ENCODE results near the gene KLC1.

The KLC1 gene

GRCh38 chr14:103731916-103732867 lies 103.2 kb downstream of the KLC1 start:
- H3K9me2 ChIP-seq (replicated peaks; ENCODE audit: control insufficient read depth, low read length): no peaks in the 10 kb centered on the region
- H3K27ac ChIP-seq (ENCODE audit: low read depth, low read length): no peak overlapping the region
- TF ChIP-seq EZH2phosphoT487 (IDR thresholded peaks at IDR 0.05; ENCODE audit: borderline replicate concordance, low read length): no peak
- TF ChIP-seq, protein P1, sequence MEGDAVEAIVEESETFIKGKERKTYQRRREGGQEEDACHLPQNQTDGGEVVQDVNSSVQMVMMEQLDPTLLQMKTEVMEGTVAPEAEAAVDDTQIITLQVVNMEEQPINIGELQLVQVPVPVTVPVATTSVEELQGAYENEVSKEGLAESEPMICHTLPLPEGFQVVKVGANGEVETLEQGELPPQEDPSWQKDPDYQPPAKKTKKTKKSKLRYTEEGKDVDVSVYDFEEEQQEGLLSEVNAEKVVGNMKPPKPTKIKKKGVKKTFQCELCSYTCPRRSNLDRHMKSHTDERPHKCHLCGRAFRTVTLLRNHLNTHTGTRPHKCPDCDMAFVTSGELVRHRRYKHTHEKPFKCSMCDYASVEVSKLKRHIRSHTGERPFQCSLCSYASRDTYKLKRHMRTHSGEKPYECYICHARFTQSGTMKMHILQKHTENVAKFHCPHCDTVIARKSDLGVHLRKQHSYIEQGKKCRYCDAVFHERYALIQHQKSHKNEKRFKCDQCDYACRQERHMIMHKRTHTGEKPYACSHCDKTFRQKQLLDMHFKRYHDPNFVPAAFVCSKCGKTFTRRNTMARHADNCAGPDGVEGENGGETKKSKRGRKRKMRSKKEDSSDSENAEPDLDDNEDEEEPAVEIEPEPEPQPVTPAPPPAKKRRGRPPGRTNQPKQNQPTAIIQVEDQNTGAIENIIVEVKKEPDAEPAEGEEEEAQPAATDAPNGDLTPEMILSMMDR (IDR thresholded peaks at IDR 0.05; ENCODE audit: low read depth, low read length, poor library complexity, severe bottlenecking): no peak
- H4K20me1 ChIP-seq (ENCODE audit: control insufficient read depth, insufficient read depth, low read depth, low read length): no peaks in the 10 kb centered on the region
- no peaks in the 10 kb centered on the region for H3K79me2 ChIP-seq (ENCODE audit: control insufficient read depth, low read length)
- no peak overlapping the region for H3K4me2 ChIP-seq (ENCODE audit: low read length)
- peaks cover 26% of the 10 kb centered on the region for H3K36me3 ChIP-seq (ENCODE audit: control insufficient read depth, low read length)
- no peak overlapping the region for H3K4me3 ChIP-seq (ENCODE audit: low read length)
- H3K27me3 ChIP-seq (ENCODE audit: control insufficient read depth, low read length): no peaks in the 10 kb centered on the region
- no peaks in the 10 kb centered on the region for H3K9me3 ChIP-seq (ENCODE audit: control insufficient read depth, insufficient read depth, low read length)
- no peaks in the 10 kb centered on the region for H3F3A ChIP-seq (ENCODE audit: control insufficient read depth, insufficient read depth)
- no peaks in the 10 kb centered on the region for H3K4me1 ChIP-seq (ENCODE audit: control insufficient read depth, low read length)

- no peaks in the 10 kb centered on the region for H3K27me3 ChIP-seq (ENCODE audit: control insufficient read depth, low read length)
- no peaks in the 10 kb centered on the region for H3F3A ChIP-seq (ENCODE audit: control insufficient read depth, insufficient read depth)
- H3K9me2 ChIP-seq (replicated peaks; ENCODE audit: control insufficient read depth, low read length): no peaks in the 10 kb centered on the region
- H3K4me3 ChIP-seq (ENCODE audit: low read length): no peak overlapping the region
- no peaks in the 10 kb centered on the region for H4K20me1 ChIP-seq (ENCODE audit: control insufficient read depth, insufficient read depth, low read depth, low read length)
- H3K79me2 ChIP-seq (ENCODE audit: control insufficient read depth, low read length): no peaks in the 10 kb centered on the region
- no peak for TF ChIP-seq EZH2phosphoT487 (IDR thresholded peaks at IDR 0.05; ENCODE audit: borderline replicate concordance, low read length)
- TF ChIP-seq, protein P1 (IDR thresholded peaks at IDR 0.05; ENCODE audit: low read depth, low read length, poor library complexity, severe bottlenecking): no peak
- no peaks in the 10 kb centered on the region for H3K4me1 ChIP-seq (ENCODE audit: control insufficient read depth, low read length)
- H3K27ac ChIP-seq (ENCODE audit: low read depth, low read length): no peak overlapping the region
- H3K4me2 ChIP-seq (ENCODE audit: low read length): no peak overlapping the region
- no peaks in the 10 kb centered on the region for H3K9me3 ChIP-seq (ENCODE audit: control insufficient read depth, insufficient read depth, low read length)
- H3K36me3 ChIP-seq (ENCODE audit: control insufficient read depth, low read length): peaks cover 26% of the 10 kb centered on the region
These were observed 104.0 kb downstream of the KLC1 start for GRCh38 chr14:103732868-103733620.

- Histone ChIP-seq H3K4me2 (ENCODE audit: low read length) (no peak overlapping the region), H3K4me1 (ENCODE audit: control insufficient read depth, low read length) (no peaks in the 10 kb centered on the region), H3K27ac (ENCODE audit: low read depth, low read length) (no peak overlapping the region), H3K79me2 (ENCODE audit: control insufficient read depth, low read length) (no peaks in the 10 kb centered on the region), H3K4me3 (ENCODE audit: low read length) (no peak overlapping the region), H3K9me3 (ENCODE audit: control insufficient read depth, insufficient read depth, low read length) (no peaks in the 10 kb centered on the region), H3K9me2 (replicated peaks; ENCODE audit: control insufficient read depth, low read length) (no peaks in the 10 kb centered on the region), H3K27me3 (ENCODE audit: control insufficient read depth, low read length) (no peaks in the 10 kb centered on the region), H4K20me1 (ENCODE audit: control insufficient read depth, insufficient read depth, low read depth, low read length) (no peaks in the 10 kb centered on the region), H3F3A (ENCODE audit: control insufficient read depth, insufficient read depth) (no peaks in the 10 kb centered on the region), H3K36me3 (ENCODE audit: control insufficient read depth, low read length) (peaks cover 26% of the 10 kb centered on the region)
- no peak for TF ChIP-seq EZH2phosphoT487 (IDR thresholded peaks at IDR 0.05; ENCODE audit: borderline replicate concordance, low read length)
- TF ChIP-seq, protein P1 (IDR thresholded peaks at IDR 0.05; ENCODE audit: low read depth, low read length, poor library complexity, severe bottlenecking): no peak
These were observed 104.6 kb downstream of the KLC1 start for GRCh38 chr14:103733651-103734050.

Data from DOHH2 (cell line).